Liver (tissue), 3 donors: Measurements from ENCODE around the gene HDDC2.
A peak's percentile ranks its signal among the peaks of the same experiment; 100 is the strongest.

Experiments
- ATF3 ChIP-seq: IDR thresholded peaks from 2 replicates; pipeline ENCODE4 v1.6.1; 2016; ENCODE audit warnings: antibody characterized with exemption
- CTCF ChIP-seq: fragments of 150-350 bp; IDR thresholded peaks from 2 replicates; pipeline ENCODE4 v1.5.1; 2017; ENCODE audit warnings: improper control_type of control experiment, low read depth, low read length; ENCODE audit not compliant: missing input control
- EGR1 ChIP-seq, 2 donors: IDR thresholded peaks; 2 replicates each; pipeline ENCODE4 v1.6.1; 2016 to 2018; ENCODE audit warnings: antibody characterized with exemption in 2 of 2, low read depth in 2 of 2
- FOXA1 ChIP-seq: IDR thresholded peaks from 2 replicates; pipeline ENCODE4 v1.6.1; 2016; ENCODE audit warnings: antibody characterized with exemption
- JUND ChIP-seq, 2 donors: IDR thresholded peaks; 2 replicates each; pipeline ENCODE4 v1.6.1; 2016; ENCODE audit warnings: antibody characterized with exemption in 2 of 2
- MAX ChIP-seq: IDR thresholded peaks from 2 replicates; pipeline ENCODE4 v1.6.1; 2016; ENCODE audit warnings: antibody characterized with exemption
- RAD21 ChIP-seq, 2 donors: IDR thresholded peaks; 2 replicates each; pipeline ENCODE4 v1.6.1; 2016; ENCODE audit warnings: antibody characterized with exemption in 2 of 2, mild to moderate bottlenecking in 2 of 2
- REST ChIP-seq: IDR thresholded peaks from 2 replicates; pipeline ENCODE4 v1.6.1; 2016; ENCODE audit warnings: antibody characterized with exemption, mild to moderate bottlenecking
- SP1 ChIP-seq: IDR thresholded peaks from 2 replicates; pipeline ENCODE4 v1.6.1; 2018; ENCODE audit warnings: antibody characterized with exemption, mild to moderate bottlenecking
- TAF1 ChIP-seq: conservative IDR thresholded peaks from 2 replicates; pipeline ENCODE4 v1.6.1; 2016; ENCODE audit warnings: antibody characterized with exemption, mild to moderate bottlenecking
- YY1 ChIP-seq: IDR thresholded peaks from 2 replicates; pipeline ENCODE4 v1.6.1; 2016; ENCODE audit warnings: antibody characterized with exemption, mild to moderate bottlenecking
- ZBTB33 ChIP-seq: IDR thresholded peaks from 2 replicates; pipeline ENCODE4 v1.6.1; 2016; ENCODE audit warnings: antibody characterized with exemption
- donor health status: healthy.
- donor health status: healthy.

GRCh38 chr6:125301435-125302391, at the start of gene HDDC2:
- TF ChIP-seq CTCF = no peak
- TF ChIP-seq TAF1 = no peak
- peak in 1 of 2 donors; percentile 38 for TF ChIP-seq RAD21 (IDR thresholded peaks at IDR 0.05)
- no peak for TF ChIP-seq ATF3
- TF ChIP-seq SP1 = peak; percentile 49
- no peak for TF ChIP-seq FOXA1
- peak; percentile 11 for TF ChIP-seq YY1
- peak; percentile 8 for TF ChIP-seq REST
- peak; percentile 22 for TF ChIP-seq MAX
- no peak for TF ChIP-seq ZBTB33
- TF ChIP-seq EGR1 (IDR thresholded peaks at IDR 0.05; ENCODE audit: low read depth in 2 of 2) = peak in 1 of 2 donors; percentile 35
- TF ChIP-seq JUND (IDR thresholded peaks at IDR 0.05) = no peak
